ENCODE measurements around the gene AAK1.
"Not testable (repeated sequence)": the region's sequence is repeated elsewhere in the genome, so short reads cannot be mapped to it uniquely, and the experiment has no call there.

AAK1 gene

GRCh38 chr2:69450735-69451416 is 192.7 kb downstream of the AAK1 start:
- ATAC-seq (replicated peaks) (no peak), DNase-seq (no peak)
- H3K4me3 Mint-ChIP-seq = no peak overlapping the region

GRCh38 chr2:69449906-69450305 is 193.6 kb downstream of the AAK1 start:
- ATAC-seq (replicated peaks) = no peak
- DNase-seq = no peak
- Mint-ChIP-seq H3K27me3 (peaks cover 9 to 11% of the 10 kb centered on the region in 2 donors), H3K4me3 (no peak overlapping the region), H3K36me3 (peaks cover 0 to 3% of the 10 kb centered on the region in 2 donors), H3K9me3 (no peaks in the 10 kb centered on the region), H3K27ac (no peak overlapping the region), H3K4me1 (peaks cover 7 to 19% of the 10 kb centered on the region in 2 donors)

More at GRCh38 chr2:69450735-69451416, 192.7 kb downstream of the AAK1 start:
- no peak overlapping the region for H3K27ac Mint-ChIP-seq
- no peaks in the 10 kb centered on the region for H3K9me3 Mint-ChIP-seq
- peaks cover 9 to 11% of the 10 kb centered on the region in 2 donors for H3K27me3 Mint-ChIP-seq
- H3K36me3 Mint-ChIP-seq = peaks cover 0 to 3% of the 10 kb centered on the region in 2 donors
- H3K4me1 Mint-ChIP-seq = peaks cover 10 to 24% of the 10 kb centered on the region in 2 donors

DNA sequence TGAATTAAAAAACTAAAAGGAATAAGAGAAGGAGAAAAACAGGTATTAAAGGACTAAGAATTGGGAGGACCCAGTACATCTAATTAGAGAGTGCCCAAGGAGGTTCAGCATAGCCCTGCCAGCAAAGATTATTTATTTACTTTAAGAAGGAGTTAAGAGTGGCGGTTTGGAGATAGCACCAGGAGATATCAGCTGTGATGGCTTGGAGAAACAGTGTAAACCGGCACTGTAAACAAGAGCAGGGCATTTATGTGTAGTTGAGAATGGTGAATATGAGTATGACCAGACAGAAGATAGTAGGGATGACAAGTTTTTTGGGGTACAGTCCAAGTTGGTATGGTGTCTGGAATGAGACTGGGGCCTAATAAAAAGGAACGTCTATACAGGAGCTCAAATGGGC is 199.9 kb downstream of the AAK1 start:
- ATAC-seq (replicated peaks); H3K4me1 Mint-ChIP-seq; DNase-seq; H3K9me3 Mint-ChIP-seq; H3K27ac Mint-ChIP-seq; H3K4me3 Mint-ChIP-seq; H3K36me3 Mint-ChIP-seq: not testable (repeated sequence)
- H3K27me3 Mint-ChIP-seq = peaks cover 9 to 11% of the 10 kb centered on the region in 2 donors

GRCh38 chr2:69439499-69439898 is 204.0 kb downstream of the AAK1 start:
- peaks cover 17 to 29% of the 10 kb centered on the region in 2 donors for H3K4me1 Mint-ChIP-seq
- not testable (repeated sequence) for DNase-seq; H3K27ac Mint-ChIP-seq; H3K4me3 Mint-ChIP-seq; H3K9me3 Mint-ChIP-seq; ATAC-seq (replicated peaks); H3K27me3 Mint-ChIP-seq; H3K36me3 Mint-ChIP-seq

DNA sequence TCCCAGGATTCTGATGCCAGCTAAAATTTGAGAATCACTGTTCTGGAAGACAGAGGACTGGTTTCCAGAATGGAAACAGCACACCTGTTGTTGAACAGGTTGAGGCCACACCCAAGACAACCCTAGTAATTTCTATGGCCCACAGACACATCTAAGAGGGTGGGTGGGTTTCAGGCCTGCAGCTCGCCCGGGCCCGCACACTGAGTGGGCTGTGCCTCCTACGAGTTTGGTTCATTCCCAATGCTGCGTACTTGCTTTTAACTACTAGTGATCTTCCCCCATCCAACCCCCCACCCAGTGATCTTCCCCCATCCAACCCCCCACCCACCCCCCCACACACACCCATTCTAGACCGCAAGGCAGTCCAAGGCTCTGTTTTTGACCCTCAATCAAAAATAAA is 205.0 kb downstream of the AAK1 start:
- peaks cover 6 to 8% of the 10 kb centered on the region in 2 donors for H3K9me3 Mint-ChIP-seq
- ATAC-seq (replicated peaks) = no peak
- peaks cover 5 to 9% of the 10 kb centered on the region in 2 donors for H3K36me3 Mint-ChIP-seq
- H3K27ac Mint-ChIP-seq = peak overlapping the region; percentile 99
- H3K4me1 Mint-ChIP-seq = peaks cover 17 to 32% of the 10 kb centered on the region in 2 donors
- no peaks in the 10 kb centered on the region for H3K27me3 Mint-ChIP-seq
- H3K4me3 Mint-ChIP-seq = peak overlapping the region; percentile 2 to 33
- no peak for DNase-seq

DNA sequence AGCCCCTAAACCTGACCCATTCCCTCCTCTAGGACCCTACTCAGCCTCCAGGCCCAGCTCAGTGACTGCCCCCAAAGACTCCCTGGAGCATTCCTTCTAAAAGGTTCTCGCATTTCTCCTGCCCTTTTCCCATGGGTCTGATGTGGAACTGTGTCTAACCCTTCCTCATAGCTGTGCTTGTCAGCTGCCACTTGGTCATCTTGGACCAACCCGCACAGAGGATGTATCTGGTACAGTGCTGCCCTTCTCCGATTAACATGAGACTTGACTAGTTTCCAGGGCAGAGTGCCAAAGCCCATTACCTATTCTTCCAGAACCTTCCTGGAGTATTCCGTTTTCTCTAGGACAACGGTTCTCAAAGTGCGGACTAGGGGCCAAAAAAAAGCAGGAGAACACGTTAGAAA is 205.8 kb downstream of the AAK1 start:
- ATAC-seq (replicated peaks) (peak; percentile 17 to 28), DNase-seq (no peak)
- peaks cover 6 to 8% of the 10 kb centered on the region in 2 donors for H3K9me3 Mint-ChIP-seq
- H3K4me3 Mint-ChIP-seq = peak overlapping the region; percentile 93 to 95
- H3K27ac Mint-ChIP-seq = peak overlapping the region; percentile 99
- H3K36me3 Mint-ChIP-seq = peaks cover 5 to 9% of the 10 kb centered on the region in 2 donors
- H3K4me1 Mint-ChIP-seq = peaks cover 17 to 32% of the 10 kb centered on the region in 2 donors
- no peaks in the 10 kb centered on the region for H3K27me3 Mint-ChIP-seq

DNA sequence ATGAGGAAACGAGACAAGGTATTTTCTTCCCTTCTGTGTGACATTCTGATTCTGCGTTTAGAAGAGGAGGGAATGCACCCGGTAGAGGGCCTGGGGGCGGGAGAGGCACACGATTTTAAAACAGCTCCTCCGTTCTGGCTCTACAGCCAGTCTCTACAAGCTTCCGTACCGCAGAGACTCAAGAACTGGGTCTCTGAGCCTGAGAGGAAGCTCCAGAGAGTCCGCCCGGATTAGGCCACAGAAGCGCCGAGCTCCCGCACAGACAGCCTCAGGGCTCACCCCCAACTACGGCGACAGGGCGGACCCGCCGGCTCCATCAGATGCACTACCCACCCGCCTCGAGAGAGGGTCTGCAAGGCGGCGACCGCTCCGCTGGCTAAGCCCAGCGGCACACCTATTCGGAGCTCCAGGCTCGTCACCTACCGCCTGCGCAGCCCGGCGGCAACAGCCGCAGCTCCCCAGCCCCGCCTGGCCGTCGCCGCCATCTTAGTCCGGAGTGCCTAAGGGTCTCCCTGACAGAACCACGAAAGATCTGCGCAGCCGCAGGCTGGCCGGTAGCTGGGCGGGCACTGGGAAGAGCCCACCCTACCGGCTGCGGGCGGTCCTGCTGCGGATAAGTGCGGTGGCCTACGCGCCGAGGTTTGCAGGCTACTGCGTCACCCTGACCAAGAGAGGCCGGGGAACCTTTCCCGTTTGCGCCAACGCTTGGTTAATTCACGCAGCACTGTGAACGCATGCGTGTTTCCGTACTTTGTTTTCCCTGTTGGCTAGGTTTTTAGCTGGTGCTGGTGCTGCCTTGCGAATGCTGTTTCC is 206.4 kb downstream of the AAK1 start, which contains the start of gene NFU1:
TSS of gene NFU1 (minus strand) at position 498 of the 813 bp plus-strand sequence. CDS start at position 485, 13 bp downstream.
- Mint-ChIP-seq H3K27me3 (no peaks in the 10 kb centered on the region), H3K36me3 (peaks cover 5 to 9% of the 10 kb centered on the region in 2 donors), H3K4me3 (peak within 1 kb of the TSS; percentile 93 to 95), H3K4me1 (peaks cover 17 to 32% of the 10 kb centered on the region in 2 donors), H3K9me3 (peaks cover 6 to 8% of the 10 kb centered on the region in 2 donors), H3K27ac (peak within 1 kb of the TSS; percentile 99)
- ATAC-seq (replicated peaks) (peak; percentile 89 to 94), DNase-seq (peak; percentile 95)

- peak; percentile 11 to 16 for ATAC-seq (replicated peaks)
- Mint-ChIP-seq H3K4me1 (peaks cover 17 to 32% of the 10 kb centered on the region in 2 donors), H3K27me3 (no peaks in the 10 kb centered on the region), H3K9me3 (peaks cover 6 to 8% of the 10 kb centered on the region in 2 donors), H3K4me3 (peak overlapping the region; percentile 93 to 95), H3K36me3 (peaks cover 8 to 9% of the 10 kb centered on the region in 2 donors), H3K27ac (peak overlapping the region; percentile 99)
- no peak for DNase-seq
These were observed 207.0 kb downstream of the AAK1 start for GRCh38 chr2:69436596-69436937.

- peak overlapping the region in 1 of 2 donors; percentile 11 for H3K4me3 Mint-ChIP-seq
- no peak for DNase-seq
- peaks cover 19 to 32% of the 10 kb centered on the region in 2 donors for H3K4me1 Mint-ChIP-seq
- H3K27me3 Mint-ChIP-seq = no peaks in the 10 kb centered on the region
- peaks cover 4 to 8% of the 10 kb centered on the region in 2 donors for H3K9me3 Mint-ChIP-seq
- no peak for ATAC-seq (replicated peaks)
- H3K27ac Mint-ChIP-seq = peak overlapping the region; percentile 33
- H3K36me3 Mint-ChIP-seq = peaks cover 12 to 14% of the 10 kb centered on the region in 2 donors
These were observed 208.8 kb downstream of the AAK1 start for GRCh38 chr2:69434753-69435152.

DNA sequence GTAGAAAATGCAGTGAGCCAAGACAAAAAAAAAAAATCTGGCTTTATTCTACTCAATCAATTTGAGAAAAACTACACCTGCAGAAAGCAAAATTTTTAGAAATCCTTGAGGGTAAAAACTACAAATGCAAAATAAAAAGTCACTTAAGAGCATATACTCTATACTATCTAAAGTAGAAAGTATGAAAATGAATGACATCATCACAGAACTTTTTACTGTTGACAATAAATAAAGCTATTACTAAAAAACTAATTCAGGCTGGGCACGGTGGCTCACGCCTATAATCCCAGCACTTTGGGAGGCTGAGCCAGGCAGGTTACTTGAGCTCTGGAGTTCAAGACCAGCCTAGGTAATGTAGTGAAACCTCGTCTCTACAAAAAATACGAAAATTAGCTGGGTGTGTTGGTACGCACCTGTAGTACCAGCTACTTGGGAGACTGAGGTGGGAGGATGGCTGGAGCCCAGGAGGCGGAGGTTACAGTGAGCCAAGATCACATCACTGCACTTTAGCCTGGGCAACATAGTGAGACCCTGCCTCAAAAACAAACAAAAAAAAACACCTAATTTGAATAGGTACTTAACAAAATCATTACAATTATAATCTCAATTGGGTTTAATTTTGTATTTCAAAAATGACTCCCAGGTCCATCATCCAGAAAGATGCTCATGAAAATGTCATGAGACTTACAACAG is 213.9 kb downstream of the AAK1 start:
- Mint-ChIP-seq H3K4me3 (no peak overlapping the region), H3K4me1 (peaks cover 4% of the 10 kb centered on the region in 2 donors), H3K27ac (no peak overlapping the region), H3K36me3 (peaks cover 13 to 16% of the 10 kb centered on the region in 2 donors), H3K9me3 (no peaks in the 10 kb centered on the region), H3K27me3 (no peaks in the 10 kb centered on the region)
- ATAC-seq (replicated peaks) (no peak), DNase-seq (no peak)

GRCh38 chr2:69428981-69429380 is 214.6 kb downstream of the AAK1 start:
- Mint-ChIP-seq H3K27ac (no peak overlapping the region), H3K36me3 (peaks cover 11 to 14% of the 10 kb centered on the region in 2 donors), H3K9me3 (no peaks in the 10 kb centered on the region), H3K4me3 (no peak overlapping the region), H3K27me3 (no peaks in the 10 kb centered on the region), H3K4me1 (peaks cover 0 to 2% of the 10 kb centered on the region in 2 donors)
- ATAC-seq (replicated peaks) (no peak), DNase-seq (no peak)

DNA sequence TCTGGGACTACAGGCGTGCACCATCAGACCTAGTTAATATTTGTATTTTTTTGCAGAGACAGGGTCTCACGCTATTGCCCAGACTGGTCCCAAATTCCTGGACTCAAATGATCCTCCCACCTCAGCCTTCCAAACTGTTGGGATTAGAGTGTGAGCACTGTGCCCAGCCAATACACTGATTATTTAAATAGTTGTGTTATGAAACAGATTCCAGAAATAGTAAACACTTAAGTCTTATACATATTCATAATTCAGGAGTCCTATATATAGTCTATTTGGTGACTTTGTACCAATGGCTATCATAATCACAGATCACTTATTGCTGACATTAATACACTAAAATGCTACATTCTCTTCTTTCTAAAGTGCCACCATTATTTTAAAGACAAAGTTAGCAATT is 219.1 kb downstream of the AAK1 start:
- H3K4me3 Mint-ChIP-seq = no peak overlapping the region
- no peaks in the 10 kb centered on the region for H3K27me3 Mint-ChIP-seq
- H3K27ac Mint-ChIP-seq = no peak overlapping the region
- H3K9me3 Mint-ChIP-seq = no peaks in the 10 kb centered on the region
- ATAC-seq (replicated peaks) = no peak
- H3K36me3 Mint-ChIP-seq = peaks cover 12 to 24% of the 10 kb centered on the region in 2 donors
- H3K4me1 Mint-ChIP-seq = peaks cover 0 to 6% of the 10 kb centered on the region in 2 donors
- no peak for DNase-seq

- no peak for DNase-seq
- Mint-ChIP-seq H3K4me3 (no peak overlapping the region), H3K36me3 (peaks cover 14 to 21% of the 10 kb centered on the region in 2 donors), H3K4me1 (peaks cover 0 to 6% of the 10 kb centered on the region in 2 donors), H3K27me3 (no peaks in the 10 kb centered on the region), H3K9me3 (no peaks in the 10 kb centered on the region), H3K27ac (peak overlapping the region; percentile 73)
- ATAC-seq (replicated peaks) = no peak
These were observed 221.3 kb downstream of the AAK1 start for GRCh38 chr2:69422198-69422597.

DNA sequence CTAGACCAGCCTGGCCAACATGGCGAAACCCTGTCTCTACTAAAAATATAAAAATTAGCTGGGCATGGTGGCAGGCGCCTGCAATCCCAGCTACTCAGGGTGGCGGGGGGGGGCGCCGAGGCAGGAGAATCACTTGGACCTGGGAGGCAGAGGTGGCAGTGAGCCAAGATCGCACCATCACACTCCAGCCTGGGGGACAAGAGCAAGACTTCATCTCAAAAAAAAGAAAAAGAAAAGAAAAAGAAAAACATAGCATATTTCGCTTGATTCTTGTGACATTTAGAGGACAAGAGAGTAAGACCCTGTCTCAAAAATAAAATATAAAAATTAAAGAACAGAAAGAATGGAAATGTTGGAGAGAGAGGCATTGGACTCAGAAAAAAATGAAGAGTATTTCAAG is 224.4 kb downstream of the AAK1 start:
- peaks cover 17 to 30% of the 10 kb centered on the region in 2 donors for H3K36me3 Mint-ChIP-seq
- H3K4me3 Mint-ChIP-seq; H3K9me3 Mint-ChIP-seq; H3K27me3 Mint-ChIP-seq; H3K4me1 Mint-ChIP-seq; ATAC-seq (replicated peaks); DNase-seq; H3K27ac Mint-ChIP-seq: not testable (repeated sequence)
